DOHH2 (cell line): ENCODE results near the gene GOLGA2.

Experiments
- EZH2phosphoT487 ChIP-seq: fragments of 200-600 bp; sonication (generic); IDR thresholded peaks from 2 replicates; pipeline ENCODE4 v1.6.1; 2017; ENCODE audit warnings: borderline replicate concordance, mild to moderate bottlenecking, antibody characterized with exemption, low read length, moderate library complexity, mixed read lengths
- TF ChIP-seq, protein P1 (sequence below): fragments of 200-600 bp; sonication (generic); IDR thresholded peaks from one replicate; pipeline ENCODE4 v1.5.1; 2014; ENCODE audit warnings: antibody characterized with exemption, mild to moderate bottlenecking, low read depth, low read length; ENCODE audit not compliant: poor library complexity, severe bottlenecking

DNA sequence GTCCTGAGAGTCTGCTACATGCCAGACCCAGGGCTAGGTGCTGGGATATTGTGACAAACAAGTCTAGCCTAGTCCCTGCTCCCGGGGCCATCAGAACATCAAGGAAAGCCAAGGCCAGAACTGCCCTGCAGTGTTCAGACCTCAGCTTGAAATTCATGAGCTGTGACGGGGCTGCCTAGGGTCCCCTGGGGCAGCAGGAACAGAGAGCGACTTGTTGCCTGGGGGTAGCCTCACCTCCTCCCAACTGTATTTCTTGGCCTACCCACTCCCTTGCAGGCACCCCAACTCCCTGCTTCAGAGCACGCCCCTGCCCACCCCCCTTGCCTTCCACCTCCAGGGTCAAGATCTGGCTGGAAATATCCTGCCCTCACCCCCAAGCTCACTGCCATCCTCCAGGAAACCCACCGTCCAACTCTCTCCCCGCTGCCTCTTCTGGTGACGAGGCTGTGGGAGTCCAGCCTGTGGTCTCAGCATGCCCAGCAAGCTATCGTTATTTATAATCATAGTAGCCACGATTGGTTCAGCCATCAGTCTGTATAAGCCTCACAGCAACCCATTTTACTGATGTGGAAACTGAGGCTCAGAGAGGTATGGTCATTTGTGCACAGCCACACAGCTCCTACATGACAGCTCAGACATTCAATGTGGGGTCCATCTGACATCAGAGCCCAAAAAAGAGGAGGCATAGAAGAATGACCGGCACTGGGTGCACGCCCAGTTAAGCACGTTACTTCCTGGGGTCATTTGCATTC, 61.9 kb downstream of the GOLGA2 start:
- TF ChIP-seq, protein P1, sequence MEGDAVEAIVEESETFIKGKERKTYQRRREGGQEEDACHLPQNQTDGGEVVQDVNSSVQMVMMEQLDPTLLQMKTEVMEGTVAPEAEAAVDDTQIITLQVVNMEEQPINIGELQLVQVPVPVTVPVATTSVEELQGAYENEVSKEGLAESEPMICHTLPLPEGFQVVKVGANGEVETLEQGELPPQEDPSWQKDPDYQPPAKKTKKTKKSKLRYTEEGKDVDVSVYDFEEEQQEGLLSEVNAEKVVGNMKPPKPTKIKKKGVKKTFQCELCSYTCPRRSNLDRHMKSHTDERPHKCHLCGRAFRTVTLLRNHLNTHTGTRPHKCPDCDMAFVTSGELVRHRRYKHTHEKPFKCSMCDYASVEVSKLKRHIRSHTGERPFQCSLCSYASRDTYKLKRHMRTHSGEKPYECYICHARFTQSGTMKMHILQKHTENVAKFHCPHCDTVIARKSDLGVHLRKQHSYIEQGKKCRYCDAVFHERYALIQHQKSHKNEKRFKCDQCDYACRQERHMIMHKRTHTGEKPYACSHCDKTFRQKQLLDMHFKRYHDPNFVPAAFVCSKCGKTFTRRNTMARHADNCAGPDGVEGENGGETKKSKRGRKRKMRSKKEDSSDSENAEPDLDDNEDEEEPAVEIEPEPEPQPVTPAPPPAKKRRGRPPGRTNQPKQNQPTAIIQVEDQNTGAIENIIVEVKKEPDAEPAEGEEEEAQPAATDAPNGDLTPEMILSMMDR, result no peak
- no peak for TF ChIP-seq EZH2phosphoT487
